K562 (cell line): ENCODE measurements around the gene SCYL1. TPM values are rescaled to one million over a fixed set of nuclear protein-coding genes. Genes with fewer than 3 reads are reported as not detected.

Source experiments
- CBFA2T2 ChIP-seq: fragments of 450-650 bp; conservative IDR thresholded peaks from 2 replicates; pipeline ENCODE4 v1.6.1; 2017; ENCODE audit warnings: mild to moderate bottlenecking
- CBX8 ChIP-seq: fragments of 200-600 bp; sonication (generic); IDR thresholded peaks from 2 replicates; pipeline ENCODE4 v1.6.1; 2012; ENCODE audit warnings: borderline replicate concordance, mixed run types, low read depth, mild to moderate bottlenecking, moderate library complexity, mixed read lengths, low read length, control low read depth, inconsistent platforms; ENCODE audit not compliant: poor library complexity, severe bottlenecking; ENCODE audit errors: extremely low read depth
- CTCF ChIP-seq, 3 experiments: IDR thresholded peaks in 2 of 3; conservative IDR thresholded peaks in 1 of 3; 2 replicates each; pipeline ENCODE4 v1.5.1; 2011 to 2012; ENCODE audit warnings: low read length in 3 of 3, mild to moderate bottlenecking in 3 of 3, control low read depth in 2 of 3, improper control_type of control experiment in 1 of 3, inconsistent platforms in 1 of 3, low read depth in 1 of 3, mixed read lengths in 1 of 3, moderate library complexity in 1 of 3; ENCODE audit not compliant: insufficient read depth in 2 of 3
- KDM1A ChIP-seq, 2 experiments: fragments of 450-650 bp; IDR thresholded peaks; 2 replicates each; pipeline ENCODE4 v1.6.1; 2016; ENCODE audit warnings: mild to moderate bottlenecking in 2 of 2
- NCOR1 ChIP-seq: fragments of 450-650 bp; IDR thresholded peaks from 2 replicates; pipeline ENCODE4 v1.6.1; 2016; ENCODE audit warnings: mild to moderate bottlenecking, moderate library complexity
- NFYB ChIP-seq: IDR thresholded peaks from 2 replicates; pipeline ENCODE4 v1.6.1; 2011; ENCODE audit warnings: mild to moderate bottlenecking, moderate library complexity; ENCODE audit not compliant: insufficient read length; ENCODE audit errors: extremely low read depth
- NR2C2 ChIP-seq, 2 experiments: fragments of 200-800 bp in 1 of 2; sonication (Bioruptor generic) in 1 of 2; sonication (generic) in 1 of 2; formaldehyde crosslinking in 1 of 2; IDR thresholded peaks; 2 replicates each; pipeline versions ENCODE4 v1.6.1 to v1.8.0; 2016 to 2022; ENCODE audit warnings: mild to moderate bottlenecking in 1 of 2, missing compliant biosample characterization in 1 of 2, missing genetic modification characterization in 1 of 2, missing genetic modification reagents in 1 of 2
- NRF1 ChIP-seq, 2 experiments: fragments of 450-650 bp; IDR thresholded peaks in 1 of 2; conservative IDR thresholded peaks in 1 of 2; 2 replicates each; pipeline ENCODE4 v1.6.1; 2014; ENCODE audit warnings: mild to moderate bottlenecking in 2 of 2
- POLR2AphosphoS5 ChIP-seq: IDR thresholded peaks from 2 replicates; pipeline ENCODE4 v1.6.1; 2011; ENCODE audit warnings: mild to moderate bottlenecking, low read depth, low read length, moderate library complexity; ENCODE audit not compliant: control insufficient read depth, insufficient read depth
- STAT5B ChIP-seq: fragments of 250-450 bp; sonication (Bioruptor Pico); IDR thresholded peaks from 2 replicates; pipeline ENCODE4 v1.8.0; 2021; ENCODE audit warnings: mild to moderate bottlenecking, inconsistent platforms
- THRAP3 ChIP-seq: fragments of 450-650 bp; IDR thresholded peaks from 2 replicates; pipeline ENCODE4 v1.6.1; 2016; ENCODE audit warnings: mild to moderate bottlenecking, inconsistent platforms, borderline replicate concordance
- U2AF1 ChIP-seq: fragments of 200-400 bp; formaldehyde crosslinking; optimal IDR thresholded peaks from 2 replicates; pipeline ENCODE3; 2017; ENCODE audit warnings: mild to moderate bottlenecking, low read depth, low read length, moderate library complexity
- USF1 ChIP-seq: sonication (generic); formaldehyde crosslinking; IDR thresholded peaks from 2 replicates; pipeline ENCODE4 v1.9.0; 2022; ENCODE audit warnings: mild to moderate bottlenecking, missing genetic modification reagents
- XRCC5 ChIP-seq: fragments of 200-400 bp; formaldehyde crosslinking; IDR thresholded peaks from 2 replicates; pipeline ENCODE4 v1.6.1; 2017; ENCODE audit warnings: low read depth, mild to moderate bottlenecking, low read length
- ZBTB8A ChIP-seq: fragments of 450-650 bp; IDR thresholded peaks from 2 replicates; pipeline ENCODE4 v1.6.1; 2018; ENCODE audit warnings: mild to moderate bottlenecking, moderate library complexity; ENCODE audit not compliant: partially characterized antibody
- ZNF764 ChIP-seq: fragments of 250-450 bp; sonication (Bioruptor Pico); IDR thresholded peaks from 2 replicates; pipeline ENCODE4 v1.4.0; 2020; ENCODE audit warnings: low read depth, mild to moderate bottlenecking, moderate library complexity
- ZZZ3 ChIP-seq: fragments of 450-650 bp; IDR thresholded peaks from 2 replicates; pipeline ENCODE4 v1.6.1; 2016; ENCODE audit warnings: antibody characterized with exemption, mild to moderate bottlenecking, moderate library complexity
- polyA plus RNA-seq, 8 experiments: library from polyadenylated mRNA; depleted of rRNA in 4 of 8; stranded (reverse) in 5 of 8; unstranded in 3 of 8; fragments of >200 nt; fragmentation: Nextera tagmentation in 2 of 8; fragmentation: Illumina TruSeq in 1 of 8; extraction: Ambion mirVana in 2 of 8; extraction: Trizol in 1 of 8; gene quantifications; 2 replicates each; pipeline versions ENCODE4 v1.2.1 to v1.2.3, GENCODE V29; 2011 to 2014; ENCODE audit warnings: inconsistent platforms in 1 of 8, missing spikeins in 1 of 8
- total RNA-seq, 7 experiments: library from RNA; depleted of rRNA in 6 of 7; stranded (reverse); fragments of >200 nt in 6 of 7; fragmentation: Illumina TruSeq in 2 of 7; extraction: Trizol in 2 of 7; gene quantifications; 2 replicates each; pipeline versions ENCODE4 v1.2.1 to v1.2.3, GENCODE V29; 2011 to 2021; ENCODE audit warnings: low replicate concordance in 1 of 7
- TF ChIP-seq, protein P1 (sequence below): fragments of 200-800 bp; sonication (Bioruptor generic); IDR thresholded peaks from 2 replicates; pipeline ENCODE4 v1.6.1; 2016; ENCODE audit warnings: missing genetic modification characterization, missing compliant biosample characterization

The SCYL1 gene
- total and polyA plus RNA-seq, 9 of the 15 experiments (the other 6 are each of a cell fraction or from before 2014, with no cell fraction given): 1.9 to 145 (median 57.6) TPM

DNA sequence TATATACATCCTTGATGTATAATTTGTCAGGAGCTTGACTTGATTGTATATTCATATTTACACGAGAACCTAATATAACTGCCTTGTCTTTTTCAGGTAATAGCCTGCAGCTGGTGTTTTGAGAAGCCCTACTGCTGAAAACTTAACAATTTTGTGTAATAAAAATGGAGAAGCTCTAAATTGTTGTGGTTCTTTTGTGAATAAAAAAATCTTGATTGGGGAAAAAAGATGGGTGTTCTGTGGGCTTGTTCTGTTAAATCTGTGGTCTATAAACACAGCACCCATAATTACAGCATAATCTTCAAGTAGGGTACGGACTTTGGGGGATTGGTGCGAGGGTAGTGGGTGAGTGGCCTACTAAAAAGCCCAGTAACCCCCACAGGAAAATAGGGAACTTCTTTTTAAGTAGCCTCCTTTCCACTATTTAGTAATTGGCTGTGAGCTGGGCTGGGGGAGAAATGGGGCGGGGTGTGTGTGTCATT is 18.6 kb upstream of the SCYL1 start (continued):
- TF ChIP-seq USF1 (CRISPR knock-in tag) (no peak), THRAP3 (peak; percentile 62; the same call in 1 of the 2 replicates), NR2C2 (CRISPR knock-in tag; IDR thresholded peaks at IDR 0.05) (no peak), NR2C2 (tag; IDR thresholded peaks at IDR 0.05) (no peak), U2AF1 (peak; percentile 70), XRCC5 (no peak), ZZZ3 (no peak), NCOR1 (no peak), NFYB (peak; percentile 35), CBFA2T2 (no peak), NRF1 (conservative IDR thresholded peaks at IDR 0.05 in 1 of 2, IDR thresholded peaks at IDR 0.05 in 1 of 2) (no peak), ZNF764 (CRISPR knock-in tag) (no peak), KDM1A (IDR thresholded peaks at IDR 0.05) (no peak), POLR2AphosphoS5 (peak; percentile 92; the same call in 1 of the 2 replicates), CTCF (IDR thresholded peaks at IDR 0.05 in 2 of 3, conservative IDR thresholded peaks at IDR 0.05 in 1 of 3; ENCODE audit: insufficient read depth in 2 of 3, low read depth in 1 of 3, low read length in 3 of 3) (no peak), ZBTB8A (no peak), CBX8 (no peak), STAT5B (no peak)
- TF ChIP-seq, protein P1, sequence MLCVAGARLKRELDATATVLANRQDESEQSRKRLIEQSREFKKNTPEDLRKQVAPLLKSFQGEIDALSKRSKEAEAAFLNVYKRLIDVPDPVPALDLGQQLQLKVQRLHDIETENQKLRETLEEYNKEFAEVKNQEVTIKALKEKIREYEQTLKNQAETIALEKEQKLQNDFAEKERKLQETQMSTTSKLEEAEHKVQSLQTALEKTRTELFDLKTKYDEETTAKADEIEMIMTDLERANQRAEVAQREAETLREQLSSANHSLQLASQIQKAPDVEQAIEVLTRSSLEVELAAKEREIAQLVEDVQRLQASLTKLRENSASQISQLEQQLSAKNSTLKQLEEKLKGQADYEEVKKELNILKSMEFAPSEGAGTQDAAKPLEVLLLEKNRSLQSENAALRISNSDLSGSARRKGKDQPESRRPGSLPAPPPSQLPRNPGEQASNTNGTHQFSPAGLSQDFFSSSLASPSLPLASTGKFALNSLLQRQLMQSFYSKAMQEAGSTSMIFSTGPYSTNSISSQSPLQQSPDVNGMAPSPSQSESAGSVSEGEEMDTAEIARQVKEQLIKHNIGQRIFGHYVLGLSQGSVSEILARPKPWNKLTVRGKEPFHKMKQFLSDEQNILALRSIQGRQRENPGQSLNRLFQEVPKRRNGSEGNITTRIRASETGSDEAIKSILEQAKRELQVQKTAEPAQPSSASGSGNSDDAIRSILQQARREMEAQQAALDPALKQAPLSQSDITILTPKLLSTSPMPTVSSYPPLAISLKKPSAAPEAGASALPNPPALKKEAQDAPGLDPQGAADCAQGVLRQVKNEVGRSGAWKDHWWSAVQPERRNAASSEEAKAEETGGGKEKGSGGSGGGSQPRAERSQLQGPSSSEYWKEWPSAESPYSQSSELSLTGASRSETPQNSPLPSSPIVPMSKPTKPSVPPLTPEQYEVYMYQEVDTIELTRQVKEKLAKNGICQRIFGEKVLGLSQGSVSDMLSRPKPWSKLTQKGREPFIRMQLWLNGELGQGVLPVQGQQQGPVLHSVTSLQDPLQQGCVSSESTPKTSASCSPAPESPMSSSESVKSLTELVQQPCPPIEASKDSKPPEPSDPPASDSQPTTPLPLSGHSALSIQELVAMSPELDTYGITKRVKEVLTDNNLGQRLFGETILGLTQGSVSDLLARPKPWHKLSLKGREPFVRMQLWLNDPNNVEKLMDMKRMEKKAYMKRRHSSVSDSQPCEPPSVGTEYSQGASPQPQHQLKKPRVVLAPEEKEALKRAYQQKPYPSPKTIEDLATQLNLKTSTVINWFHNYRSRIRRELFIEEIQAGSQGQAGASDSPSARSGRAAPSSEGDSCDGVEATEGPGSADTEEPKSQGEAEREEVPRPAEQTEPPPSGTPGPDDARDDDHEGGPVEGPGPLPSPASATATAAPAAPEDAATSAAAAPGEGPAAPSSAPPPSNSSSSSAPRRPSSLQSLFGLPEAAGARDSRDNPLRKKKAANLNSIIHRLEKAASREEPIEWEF (CRISPR knock-in tag): 0 out of 2 replicates have a peak, but pooled peaks have one; percentile 9
